ENCODE data around the gene PRKCZ.
"Not testable (repeated sequence)": the region's sequence is repeated elsewhere in the genome, so short reads cannot be mapped to it uniquely, and the experiment has no call there.

PRKCZ gene

GRCh38 chr1:2104621-2105427 lies 54.6 kb downstream of the PRKCZ start:
- DNase-seq: no peak

GRCh38 chr1:2105781-2106524 lies 55.7 kb downstream of the PRKCZ start:
- DNase-seq: no peak

GRCh38 chr1:2106659-2107405 lies 56.6 kb downstream of the PRKCZ start:
- no peak for DNase-seq

- DNase-seq: no peak
Measured at GRCh38 chr1:2107586-2108212, 57.5 kb downstream of the PRKCZ start.

- DNase-seq: no peak
Measured at GRCh38 chr1:2108213-2108876, 58.1 kb downstream of the PRKCZ start.

- no peak for DNase-seq
Measured at GRCh38 chr1:2108877-2109580, 58.8 kb downstream of the PRKCZ start.

- DNase-seq: no peak
Measured at GRCh38 chr1:2109581-2110021, 59.4 kb downstream of the PRKCZ start.

- no peak for DNase-seq
Measured at GRCh38 chr1:2110191-2110737, 60.1 kb downstream of the PRKCZ start.

- no peak for DNase-seq
Measured at GRCh38 chr1:2110738-2111673, 60.8 kb downstream of the PRKCZ start.

GRCh38 chr1:2111674-2112035 lies 61.4 kb downstream of the PRKCZ start:
- DNase-seq: no peak

- DNase-seq: no peak
Measured at GRCh38 chr1:2112280-2112701, 62.1 kb downstream of the PRKCZ start.

- DNase-seq: no peak
Measured at GRCh38 chr1:2113620-2114135, 63.5 kb downstream of the PRKCZ start.

GRCh38 chr1:2114635-2115007 lies 64.4 kb downstream of the PRKCZ start:
- DNase-seq: not testable (repeated sequence)

- no peak for DNase-seq
Measured at GRCh38 chr1:2115008-2115641, 64.9 kb downstream of the PRKCZ start.

- DNase-seq: no peak
Measured at GRCh38 chr1:2115702-2116341, 65.6 kb downstream of the PRKCZ start.

GRCh38 chr1:2119886-2120285 lies 69.7 kb downstream of the PRKCZ start:
- no peak for DNase-seq

- DNase-seq: no peak
Measured at GRCh38 chr1:2121101-2121691, 71.0 kb downstream of the PRKCZ start.

GRCh38 chr1:2121794-2122193 lies 71.6 kb downstream of the PRKCZ start:
- DNase-seq: not testable (repeated sequence)

Data from NCI-H2227 treated with DMSO at 0.1 percent for 48 hours (cell line).